D721Med (cell line): ENCODE measurements around the gene HIVEP2.

Experiments
- DNase-seq: peaks from one replicate; pipeline ENCODE4 v3.0.0; 2011; ENCODE audit warnings: low spot score; ENCODE audit not compliant: insufficient read length
- FAIRE-seq: peaks from 2 replicates; lab custom pipeline; 2011; peaks lifted over from hg19 to GRCh38; lab: Jason Lieb, UNC
- TF ChIP-seq, protein P1 (sequence below): IDR thresholded peaks from 2 replicates; pipeline ENCODE4 v1.5.1; 2012; ENCODE audit warnings: mild to moderate bottlenecking, control low read depth; ENCODE audit not compliant: insufficient read depth; ENCODE audit errors: missing control alignments

HIVEP2 gene

DNA sequence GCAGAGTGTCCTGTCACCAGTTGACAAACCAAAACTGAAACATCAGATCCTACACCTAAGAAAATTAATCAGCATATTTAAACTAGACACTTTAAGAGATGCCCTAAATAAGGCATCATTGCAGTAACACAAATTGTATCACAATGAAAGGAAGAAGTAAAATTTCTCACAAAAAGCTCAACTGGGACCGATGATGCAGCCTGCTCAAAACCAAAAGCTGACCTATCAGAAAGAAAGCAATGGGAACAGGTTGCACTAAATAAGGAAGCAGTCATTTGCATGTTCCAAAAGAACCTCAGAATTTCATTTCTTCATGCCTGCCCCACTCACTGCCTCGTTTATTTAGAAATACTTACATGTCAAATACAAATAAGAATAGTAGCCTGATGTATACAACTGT, 12.1 kb downstream of the HIVEP2 start:
- FAIRE-seq (no peak), DNase-seq (no peak)
- TF ChIP-seq, protein P1, sequence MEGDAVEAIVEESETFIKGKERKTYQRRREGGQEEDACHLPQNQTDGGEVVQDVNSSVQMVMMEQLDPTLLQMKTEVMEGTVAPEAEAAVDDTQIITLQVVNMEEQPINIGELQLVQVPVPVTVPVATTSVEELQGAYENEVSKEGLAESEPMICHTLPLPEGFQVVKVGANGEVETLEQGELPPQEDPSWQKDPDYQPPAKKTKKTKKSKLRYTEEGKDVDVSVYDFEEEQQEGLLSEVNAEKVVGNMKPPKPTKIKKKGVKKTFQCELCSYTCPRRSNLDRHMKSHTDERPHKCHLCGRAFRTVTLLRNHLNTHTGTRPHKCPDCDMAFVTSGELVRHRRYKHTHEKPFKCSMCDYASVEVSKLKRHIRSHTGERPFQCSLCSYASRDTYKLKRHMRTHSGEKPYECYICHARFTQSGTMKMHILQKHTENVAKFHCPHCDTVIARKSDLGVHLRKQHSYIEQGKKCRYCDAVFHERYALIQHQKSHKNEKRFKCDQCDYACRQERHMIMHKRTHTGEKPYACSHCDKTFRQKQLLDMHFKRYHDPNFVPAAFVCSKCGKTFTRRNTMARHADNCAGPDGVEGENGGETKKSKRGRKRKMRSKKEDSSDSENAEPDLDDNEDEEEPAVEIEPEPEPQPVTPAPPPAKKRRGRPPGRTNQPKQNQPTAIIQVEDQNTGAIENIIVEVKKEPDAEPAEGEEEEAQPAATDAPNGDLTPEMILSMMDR: no peak

DNA sequence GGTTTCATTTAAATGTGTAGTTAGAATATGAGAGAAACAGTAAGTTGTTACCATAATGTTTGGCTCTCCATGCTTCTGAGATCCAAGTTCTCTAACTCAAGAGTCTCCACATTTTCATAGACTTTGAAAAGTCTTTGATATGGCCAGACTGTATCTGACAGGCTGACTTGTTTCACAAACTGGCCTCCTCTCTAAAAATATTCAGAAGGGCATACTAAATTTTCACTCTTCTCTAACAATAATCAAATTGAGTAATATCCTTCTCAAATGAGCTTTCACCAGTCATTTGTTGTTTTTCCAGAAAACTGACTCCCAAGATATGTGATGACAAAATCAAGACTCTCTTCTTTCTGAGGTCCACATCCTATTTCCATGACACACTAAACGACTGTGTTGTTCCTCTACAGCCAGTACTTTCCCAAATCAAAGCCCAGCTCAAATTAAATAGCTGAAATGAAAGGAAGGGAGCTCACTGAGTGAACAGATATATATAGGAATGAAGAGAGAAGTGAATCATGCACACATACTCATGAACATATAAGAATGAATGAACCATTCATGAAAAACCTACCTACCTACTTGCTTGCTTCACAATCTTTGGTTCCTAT, 15.1 kb downstream of the HIVEP2 start:
- DNase-seq (no peak), FAIRE-seq (no peak)
- TF ChIP-seq, protein P1: no peak

DNA sequence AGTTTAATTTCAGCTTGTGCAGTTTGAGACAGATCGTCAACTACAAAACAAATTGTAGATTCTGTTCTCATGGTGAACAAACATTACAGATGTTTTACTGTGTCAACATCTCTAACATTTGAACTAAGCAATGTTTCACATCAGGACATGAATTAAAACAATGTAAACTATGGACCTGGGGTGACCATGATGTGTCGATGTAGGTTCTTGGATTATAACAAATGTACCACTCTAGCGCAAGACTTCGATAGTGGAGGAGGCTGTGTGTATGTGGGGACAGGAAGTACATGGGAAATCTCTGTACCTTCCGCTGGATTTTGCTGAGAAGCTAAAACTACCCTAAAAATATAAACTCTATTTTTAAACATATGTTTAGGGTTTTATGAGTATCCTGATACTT, 17.1 kb downstream of the HIVEP2 start:
- FAIRE-seq: no peak
- no peak for DNase-seq
- TF ChIP-seq, protein P1: no peak

DNA sequence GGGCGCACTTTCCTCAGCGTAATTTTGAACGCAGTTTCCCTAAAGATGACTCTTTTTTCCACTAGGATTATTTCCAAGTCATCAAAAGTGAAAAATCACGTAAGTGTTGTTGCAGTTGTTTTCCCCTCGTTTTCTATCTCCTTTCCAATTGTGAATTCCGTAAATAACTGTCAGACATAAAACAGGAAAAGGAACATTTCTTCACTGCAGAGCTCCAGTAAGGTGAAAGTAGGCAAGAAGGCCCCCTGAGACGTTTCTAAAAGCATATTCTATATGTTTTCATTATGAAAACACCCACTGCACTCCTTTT, 17.8 kb downstream of the HIVEP2 start:
- TF ChIP-seq, protein P1: no peak
- no peak for FAIRE-seq
- no peak for DNase-seq

DNA sequence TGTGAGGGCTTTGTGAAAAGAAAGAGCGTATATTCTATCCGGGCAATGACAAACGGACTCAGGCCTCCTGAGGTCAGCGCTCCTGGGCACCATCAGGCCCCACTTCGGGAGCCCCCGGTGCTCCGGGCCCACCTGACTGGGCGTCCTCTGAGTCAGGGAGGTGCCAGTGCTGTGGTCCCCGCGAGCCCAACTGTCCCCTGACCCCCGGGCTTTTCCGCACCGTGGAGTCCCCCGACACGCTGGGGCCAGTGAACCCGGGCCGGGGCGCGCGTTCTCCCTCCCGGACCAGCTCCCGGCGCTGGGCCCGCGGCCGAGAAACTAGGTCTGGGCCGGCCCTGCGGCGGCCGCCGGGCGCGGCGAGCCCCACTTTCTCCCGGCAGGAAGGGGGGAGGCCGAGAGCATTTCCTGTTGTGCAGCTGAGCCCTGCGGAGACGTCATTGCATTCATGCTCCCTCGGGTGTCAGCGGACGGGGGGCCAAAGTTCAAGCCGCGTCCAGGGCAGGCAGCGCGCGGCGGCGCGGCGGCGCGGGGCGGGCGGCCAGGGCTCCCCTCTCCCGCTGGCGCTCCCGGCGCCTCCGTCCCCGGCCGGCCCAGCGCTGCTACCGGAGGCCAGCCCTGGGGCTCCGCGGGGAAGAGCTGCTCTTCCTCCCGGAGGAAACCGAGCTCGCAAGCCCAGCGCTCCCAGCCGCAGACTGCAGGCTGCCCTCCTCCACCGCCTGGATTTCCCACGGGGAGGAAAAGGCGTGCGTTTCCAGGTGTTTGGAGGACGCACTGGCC, 18.3 kb downstream of the HIVEP2 start:
- no peak for DNase-seq
- no peak for FAIRE-seq
- TF ChIP-seq, protein P1: no peak

DNA sequence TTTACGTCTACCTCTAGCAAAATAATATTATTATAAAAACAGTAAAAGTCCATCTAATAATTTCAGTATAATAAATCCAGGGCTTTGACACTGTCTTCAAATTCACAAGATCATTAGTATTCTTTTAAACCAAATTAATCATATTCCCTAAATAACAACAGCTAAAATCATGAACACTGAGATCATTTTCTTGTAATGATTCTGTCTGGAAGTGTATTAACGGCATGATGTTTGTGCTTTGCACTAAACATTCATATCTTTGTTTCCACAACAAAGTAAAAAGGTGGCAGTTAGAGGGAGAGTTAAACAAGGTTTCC, 18.8 kb downstream of the HIVEP2 start:
- DNase-seq (no peak), FAIRE-seq (no peak)
- TF ChIP-seq, protein P1: no peak

DNA sequence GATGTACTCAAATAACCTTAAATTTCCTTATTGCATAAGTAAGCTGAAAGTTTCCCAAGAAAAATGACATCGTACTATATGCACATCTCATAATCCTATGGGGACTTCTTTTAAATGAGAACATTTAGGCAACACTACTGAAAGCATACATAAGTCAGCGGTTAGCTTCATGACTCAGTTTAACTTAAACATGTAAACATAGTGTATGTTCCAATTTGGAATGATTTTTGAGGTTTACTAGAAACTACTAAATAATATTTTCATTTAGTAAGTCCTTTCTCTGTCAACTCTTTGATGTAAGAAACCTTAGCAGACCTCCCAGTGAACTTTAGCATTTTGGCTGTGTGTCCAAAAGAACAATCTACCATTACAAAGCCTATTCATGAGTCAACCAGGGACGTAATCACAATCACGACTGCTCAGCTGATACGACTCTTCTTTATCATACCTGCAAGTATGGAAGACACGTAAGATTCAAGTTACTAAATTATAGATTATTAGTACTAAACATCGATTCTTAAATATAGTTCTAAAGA, 19.3 kb downstream of the HIVEP2 start:
- DNase-seq: no peak

More for the DNA sequence above, 19.3 kb downstream of the HIVEP2 start:
- FAIRE-seq: no peak
- TF ChIP-seq, protein P1: no peak
